Activated naive CD8-positive, alpha-beta T cell (primary cell): ENCODE data around the gene PHF19.

Experiments used
- H3K27ac Mint-ChIP-seq: one replicate; pipeline ENCODE4 v1.8.0; 2021; ENCODE audit warnings: mixed read lengths
- H3K27me3 Mint-ChIP-seq: one replicate; pipeline ENCODE4 v1.8.0; 2021; ENCODE audit warnings: mixed read lengths
- H3K36me3 Mint-ChIP-seq: one replicate; pipeline ENCODE4 v1.8.0; 2021; ENCODE audit warnings: mixed read lengths
- H3K4me1 Mint-ChIP-seq: one replicate; pipeline ENCODE4 v1.8.0; 2021; ENCODE audit warnings: low read depth, mixed read lengths
- H3K4me3 Mint-ChIP-seq: one replicate; pipeline ENCODE4 v1.8.0; 2021; ENCODE audit warnings: mild to moderate bottlenecking, mixed read lengths
- H3K9me3 Mint-ChIP-seq: one replicate; pipeline ENCODE4 v1.8.0; 2021; ENCODE audit warnings: low read depth, mixed read lengths

PHF19 gene

DNA sequence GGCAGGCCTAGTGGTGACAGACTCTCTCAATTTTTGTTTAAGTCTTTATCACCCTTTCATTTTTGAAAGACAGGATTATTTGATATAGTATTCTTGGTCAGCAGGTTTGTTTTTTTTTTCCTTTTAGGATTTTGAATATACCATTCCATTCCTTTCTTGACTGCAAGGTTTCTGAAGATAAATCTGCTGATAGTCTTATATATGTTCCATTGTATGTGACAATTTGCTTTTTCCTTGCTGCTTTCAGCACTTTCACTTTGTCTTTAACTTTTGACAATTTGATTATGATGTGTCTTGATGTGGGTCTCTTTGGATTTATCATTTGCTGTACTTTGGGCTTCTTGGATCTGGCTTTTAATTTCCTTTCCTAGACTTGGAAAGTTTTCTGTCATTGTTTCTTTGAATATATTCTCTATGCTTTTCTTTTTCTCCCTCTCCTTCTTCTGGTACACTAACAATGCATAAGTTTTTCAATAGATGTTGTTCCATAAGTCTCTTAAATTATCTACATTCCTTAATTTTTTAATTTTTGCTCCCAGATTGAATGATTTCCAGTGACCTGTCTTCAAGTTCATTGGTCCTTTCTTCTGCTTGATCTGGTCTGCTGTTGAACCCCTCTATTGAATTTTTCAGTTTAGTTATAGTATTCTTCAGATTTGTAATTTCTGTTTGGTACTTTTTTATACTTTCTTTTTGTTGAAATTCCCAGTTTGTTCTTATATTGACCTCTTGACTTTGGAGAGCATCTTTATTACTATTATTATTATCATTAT lies 69.2 kb downstream of the PHF19 start:
- no peaks in the 10 kb centered on the region for H3K4me1 Mint-ChIP-seq
- no peak overlapping the region for H3K27ac Mint-ChIP-seq
- no peak overlapping the region for H3K4me3 Mint-ChIP-seq
- H3K27me3 Mint-ChIP-seq = no peaks in the 10 kb centered on the region
- peaks cover 16% of the 10 kb centered on the region for H3K9me3 Mint-ChIP-seq
- peaks cover 43% of the 10 kb centered on the region for H3K36me3 Mint-ChIP-seq
